HL-60 (cell line): ENCODE data around the gene DENND1A.

Experiments used
- GABPA ChIP-seq: IDR thresholded peaks from 2 replicates; pipeline ENCODE4 v1.6.1; 2012; ENCODE audit warnings: low read depth
- POLR2AphosphoS5 ChIP-seq: IDR thresholded peaks from 2 replicates; pipeline ENCODE4 v1.6.1; 2012; ENCODE audit warnings: low read depth
- TF ChIP-seq, protein P1 (sequence below): IDR thresholded peaks from one replicate; pipeline ENCODE4 v1.5.1; 2011; ENCODE audit warnings: low read length, control low read depth, inconsistent platforms; ENCODE audit not compliant: insufficient read depth

DNA sequence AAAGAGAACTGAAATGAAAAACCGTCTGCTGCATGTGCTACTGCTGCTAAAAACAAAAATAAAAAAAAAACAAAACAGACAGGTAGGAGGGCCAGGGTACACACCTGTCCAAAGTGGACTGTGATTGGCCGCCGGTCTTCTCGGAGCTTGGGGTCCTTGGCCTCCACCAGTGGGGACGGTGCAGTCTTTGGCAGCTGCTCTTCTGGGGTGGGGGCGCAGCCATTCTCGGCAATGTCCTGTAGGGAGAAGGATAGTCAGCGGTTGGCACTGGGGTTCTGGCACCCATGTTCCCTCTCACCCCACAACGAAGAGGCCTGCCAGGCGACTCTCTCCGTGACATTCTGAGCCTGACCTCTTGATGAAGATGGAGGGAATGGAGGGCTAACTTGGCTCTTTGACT is 489.7 kb downstream of the DENND1A start:
- TF ChIP-seq, protein P1, sequence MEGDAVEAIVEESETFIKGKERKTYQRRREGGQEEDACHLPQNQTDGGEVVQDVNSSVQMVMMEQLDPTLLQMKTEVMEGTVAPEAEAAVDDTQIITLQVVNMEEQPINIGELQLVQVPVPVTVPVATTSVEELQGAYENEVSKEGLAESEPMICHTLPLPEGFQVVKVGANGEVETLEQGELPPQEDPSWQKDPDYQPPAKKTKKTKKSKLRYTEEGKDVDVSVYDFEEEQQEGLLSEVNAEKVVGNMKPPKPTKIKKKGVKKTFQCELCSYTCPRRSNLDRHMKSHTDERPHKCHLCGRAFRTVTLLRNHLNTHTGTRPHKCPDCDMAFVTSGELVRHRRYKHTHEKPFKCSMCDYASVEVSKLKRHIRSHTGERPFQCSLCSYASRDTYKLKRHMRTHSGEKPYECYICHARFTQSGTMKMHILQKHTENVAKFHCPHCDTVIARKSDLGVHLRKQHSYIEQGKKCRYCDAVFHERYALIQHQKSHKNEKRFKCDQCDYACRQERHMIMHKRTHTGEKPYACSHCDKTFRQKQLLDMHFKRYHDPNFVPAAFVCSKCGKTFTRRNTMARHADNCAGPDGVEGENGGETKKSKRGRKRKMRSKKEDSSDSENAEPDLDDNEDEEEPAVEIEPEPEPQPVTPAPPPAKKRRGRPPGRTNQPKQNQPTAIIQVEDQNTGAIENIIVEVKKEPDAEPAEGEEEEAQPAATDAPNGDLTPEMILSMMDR = no peak
- TF ChIP-seq POLR2AphosphoS5 (no peak), GABPA (no peak)
